RWPE2 (cell line): ENCODE measurements around the gene ALMS1.
"Not testable (repeated sequence)": the region's sequence is repeated elsewhere in the genome, so short reads cannot be mapped to it uniquely, and the experiment has no call there.

Experiments
- ATAC-seq: fragments of 200-7000 bp; cut with Tn5 transposase; 3 replicates; pipeline ENCODE4 v1.9.1; 2021; ENCODE audit warnings: low read depth
- DNase-seq: peaks from one replicate; pipeline ENCODE4 v3.0.0-alpha.2; 2020; ENCODE audit warnings: low spot score
- H3K27ac ChIP-seq: fragments of 450-650 bp; 2 replicates; pipeline ENCODE4 v1.5.1; 2017; ENCODE audit warnings: mild to moderate bottlenecking; ENCODE audit not compliant: poor library complexity, severe bottlenecking
- H3K27me3 ChIP-seq: fragments of 250-450 bp; sonication (Bioruptor Pico); 2 replicates; pipeline ENCODE4 v1.5.1; 2021; ENCODE audit warnings: mild to moderate bottlenecking, moderate library complexity; ENCODE audit not compliant: insufficient read depth, poor library complexity, severe bottlenecking
- H3K36me3 ChIP-seq: fragments of 250-450 bp; sonication (Bioruptor Pico); 2 replicates; pipeline ENCODE4 v1.5.1; 2020; ENCODE audit warnings: low read depth, mild to moderate bottlenecking, moderate library complexity
- H3K4me1 ChIP-seq: fragments of 250-450 bp; sonication (Bioruptor Pico); 2 replicates; pipeline ENCODE4 v1.5.1; 2021; ENCODE audit warnings: mild to moderate bottlenecking, moderate library complexity; ENCODE audit not compliant: insufficient read depth, poor library complexity, severe bottlenecking
- H3K4me3 ChIP-seq: fragments of 250-450 bp; sonication (Bioruptor Pico); 2 replicates; pipeline ENCODE4 v1.5.1; 2021; ENCODE audit warnings: mild to moderate bottlenecking, moderate library complexity; ENCODE audit not compliant: severe bottlenecking
- H3K9me3 ChIP-seq: fragments of 250-450 bp; sonication (Bioruptor Pico); 2 replicates; pipeline ENCODE4 v1.5.1; 2021; ENCODE audit warnings: mild to moderate bottlenecking, moderate library complexity; ENCODE audit not compliant: severe bottlenecking
- CTCF ChIP-seq: fragments of 450-650 bp; IDR thresholded peaks from one replicate; pipeline ENCODE4 v1.5.1; 2017; ENCODE audit warnings: mild to moderate bottlenecking, moderate library complexity; ENCODE audit not compliant: poor library complexity, severe bottlenecking

Gene ALMS1

GRCh38 chr2:73611867-73612266 is 226.2 kb downstream of the ALMS1 start:
- Histone ChIP-seq H3K27ac (no peak overlapping the region), H3K9me3 (no peaks in the 10 kb centered on the region), H3K4me3 (no peak overlapping the region), H3K4me1 (no peaks in the 10 kb centered on the region), H3K27me3 (no peaks in the 10 kb centered on the region), H3K36me3 (no peaks in the 10 kb centered on the region)
- no peak for DNase-seq
- TF ChIP-seq CTCF = no peak
- ATAC-seq = peak; percentile 40; the same call in 2 of the 3 replicates

GRCh38 chr2:73614105-73614504 is 228.5 kb downstream of the ALMS1 start:
- H3K27me3 ChIP-seq = no peaks in the 10 kb centered on the region
- no peak for TF ChIP-seq CTCF

GRCh38 chr2:73614997-73615396 is 229.4 kb downstream of the ALMS1 start:
- Histone ChIP-seq H3K27me3 (no peaks in the 10 kb centered on the region), H3K4me1 (no peaks in the 10 kb centered on the region), H3K36me3 (no peaks in the 10 kb centered on the region), H3K9me3 (no peaks in the 10 kb centered on the region), H3K27ac (no peak overlapping the region), H3K4me3 (no peak overlapping the region)
- DNase-seq (no peak), ATAC-seq (no peak)
- no peak for TF ChIP-seq CTCF

More at GRCh38 chr2:73614105-73614504, 228.5 kb downstream of the ALMS1 start:
- DNase-seq (no peak), ATAC-seq (no peak)
- no peaks in the 10 kb centered on the region for H3K36me3 ChIP-seq
- H3K9me3 ChIP-seq = no peaks in the 10 kb centered on the region
- H3K4me3 ChIP-seq = no peak overlapping the region
- H3K27ac ChIP-seq = no peak overlapping the region
- no peaks in the 10 kb centered on the region for H3K4me1 ChIP-seq

- not testable (repeated sequence) for H3K4me1 ChIP-seq, H3K9me3 ChIP-seq, DNase-seq
Observed at GRCh38 chr2:73619925-73620324, 234.3 kb downstream of the ALMS1 start.

GRCh38 chr2:73624036-73624435 is 238.4 kb downstream of the ALMS1 start:
- H3K36me3 ChIP-seq, H3K9me3 ChIP-seq, H3K27me3 ChIP-seq, H3K4me1 ChIP-seq, H3K4me3 ChIP-seq, ATAC-seq, DNase-seq, H3K27ac ChIP-seq: not testable (repeated sequence)

More at GRCh38 chr2:73619925-73620324, 234.3 kb downstream of the ALMS1 start:
- not testable (repeated sequence) for H3K27me3 ChIP-seq, H3K36me3 ChIP-seq, ATAC-seq, H3K4me3 ChIP-seq, H3K27ac ChIP-seq

- not testable (repeated sequence) for H3K27me3 ChIP-seq, DNase-seq, H3K4me3 ChIP-seq, H3K27ac ChIP-seq, H3K4me1 ChIP-seq, H3K9me3 ChIP-seq, H3K36me3 ChIP-seq, ATAC-seq
Observed at GRCh38 chr2:73624625-73625024, 239.0 kb downstream of the ALMS1 start.

- ATAC-seq, H3K4me1 ChIP-seq, H3K9me3 ChIP-seq, H3K27me3 ChIP-seq, H3K4me3 ChIP-seq, H3K36me3 ChIP-seq, DNase-seq, H3K27ac ChIP-seq: not testable (repeated sequence)
Observed at GRCh38 chr2:73626237-73626636, 240.6 kb downstream of the ALMS1 start.

- not testable (repeated sequence) for H3K4me1 ChIP-seq, H3K27ac ChIP-seq, DNase-seq, H3K36me3 ChIP-seq, H3K4me3 ChIP-seq, H3K27me3 ChIP-seq, H3K9me3 ChIP-seq, ATAC-seq
Observed at GRCh38 chr2:73628493-73628892, 242.9 kb downstream of the ALMS1 start.
